CD4-positive, alpha-beta T cell treated with Interleukin-17A for 1 hour (primary cell): Measurements from ENCODE around the gene RNF146.
A peak's percentile ranks its signal among the peaks of the same experiment; 100 is the strongest.
"Not testable (repeated sequence)": the region's sequence is repeated elsewhere in the genome, so short reads cannot be mapped to it uniquely, and the experiment has no call there.

ENCODE experiments used
- DNase-seq: peaks from one replicate; pipeline ENCODE4 v3.0.0-alpha.2; 2020

RNF146 gene

DNA sequence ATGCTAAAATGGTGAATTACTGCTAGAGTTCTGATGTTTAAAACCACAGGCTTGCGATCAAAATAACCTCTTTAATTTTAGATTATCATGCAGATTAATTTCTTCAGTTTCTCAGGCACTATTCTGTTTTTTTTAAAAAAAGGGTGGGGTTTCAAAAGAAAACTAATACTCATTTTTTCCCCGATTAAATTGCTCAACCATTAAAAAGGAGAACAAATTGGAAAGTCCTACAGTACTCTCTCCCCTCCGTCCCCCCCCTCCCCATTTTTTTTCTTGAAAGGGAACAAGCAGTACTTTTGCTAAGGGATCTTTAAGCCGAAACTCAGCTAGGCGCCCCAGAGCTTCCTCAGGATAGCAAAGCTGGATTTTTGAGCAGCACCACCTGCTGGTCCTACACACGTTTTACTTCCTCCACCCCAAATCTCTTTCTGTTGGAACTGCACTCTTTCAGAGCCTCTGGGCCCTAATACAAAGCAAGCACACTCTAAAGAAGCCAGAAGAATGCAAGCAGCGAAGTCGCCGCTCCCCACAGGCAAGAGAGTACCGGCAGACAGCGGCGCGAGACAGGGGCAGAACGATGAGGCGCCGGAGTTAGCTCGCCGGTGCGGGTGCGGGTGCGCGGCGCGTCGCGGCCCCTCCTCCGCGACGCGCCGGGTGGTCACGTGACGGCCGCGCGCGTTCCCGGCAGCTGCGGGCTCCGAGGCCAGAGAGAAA, at the start of gene RNF146:
Gene RNF146 (plus strand): TSS at position 687 of the 714 bp plus-strand sequence. CDS start 13,475 bp downstream, outside the sequence.
- DNase-seq: peak; percentile 76

- DNase-seq: no peak
Measured at GRCh38 chr6:127219869-127220268, 46.8 kb upstream of the RNF146 start.

DNA sequence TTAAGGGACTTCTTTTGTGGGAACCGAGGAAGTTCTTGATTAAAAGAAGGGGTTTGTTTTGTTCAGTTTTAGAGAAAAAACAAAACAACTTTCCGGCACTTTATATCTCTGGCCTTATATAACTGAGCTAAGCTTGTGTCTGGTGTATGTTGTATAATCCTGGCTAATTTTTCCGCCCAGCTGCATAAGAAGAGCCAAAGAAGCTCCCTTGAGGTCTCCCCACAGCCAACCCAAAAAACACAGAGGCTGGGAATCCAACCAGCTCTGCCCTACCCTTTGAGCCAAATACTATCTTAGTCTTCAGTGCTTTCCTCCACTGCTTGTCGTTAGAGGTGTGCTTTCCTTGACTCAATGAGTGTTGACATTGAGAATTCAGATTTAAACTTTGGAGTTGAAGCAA, 45.5 kb upstream of the RNF146 start:
- no peak for DNase-seq

DNA sequence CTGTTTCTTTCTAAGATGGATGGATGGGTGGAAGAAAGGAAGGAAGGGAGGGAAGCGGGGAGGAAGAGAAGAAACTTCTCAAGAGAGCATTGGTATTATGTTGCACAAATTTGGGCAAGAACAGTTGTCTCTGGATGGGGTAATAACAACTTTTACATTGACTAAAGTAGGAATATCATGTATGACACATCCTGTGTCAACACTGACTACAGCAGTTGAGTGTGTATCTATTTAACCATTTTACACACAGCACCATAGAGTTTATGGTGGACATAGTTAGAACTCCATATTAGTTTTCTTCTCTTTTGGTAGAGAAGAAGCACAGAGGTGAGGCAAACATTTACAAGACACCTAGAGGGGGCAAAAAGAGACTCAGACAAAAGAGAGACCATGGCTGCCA, 44.2 kb upstream of the RNF146 start:
- DNase-seq: no peak

DNA sequence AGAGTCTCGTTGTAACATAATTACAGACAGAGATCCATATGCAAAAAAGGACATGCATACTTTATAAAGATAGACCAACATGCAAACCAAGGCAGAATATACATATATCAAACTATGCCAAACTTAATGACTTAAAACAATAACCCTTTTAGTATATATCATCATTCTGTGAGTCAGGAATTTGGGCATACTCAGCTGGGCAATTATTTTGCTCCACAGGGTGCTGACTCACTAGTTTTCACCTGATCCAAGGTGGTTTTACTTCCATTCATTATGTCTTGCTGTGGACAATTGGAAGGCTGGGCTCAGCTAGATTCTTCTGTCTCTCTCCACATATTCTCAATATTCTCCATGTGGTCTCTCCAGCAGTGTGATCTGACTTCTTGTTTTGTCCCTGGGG, 41.2 kb upstream of the RNF146 start:
- DNase-seq: no peak

DNA sequence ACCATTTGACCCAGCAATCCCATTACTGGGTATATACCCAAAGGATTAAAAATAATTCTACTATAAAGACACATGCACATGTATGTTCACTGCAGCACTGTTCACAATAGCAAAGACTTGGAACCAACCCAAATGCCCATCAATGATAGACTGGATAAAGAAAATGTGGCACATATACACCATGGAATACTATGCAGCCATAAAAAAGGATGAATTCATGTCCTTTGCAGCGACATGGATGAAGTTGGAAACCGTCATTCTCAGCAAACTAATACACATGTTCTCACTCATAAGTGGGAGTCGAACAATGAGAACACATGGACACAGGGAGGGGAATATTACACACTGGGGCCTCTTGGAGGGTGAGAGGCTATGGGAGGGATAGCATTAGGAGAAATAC, 32.8 kb upstream of the RNF146 start:
- DNase-seq: not testable (repeated sequence)

- DNase-seq: no peak
Measured at GRCh38 chr6:127243501-127243900, 23.2 kb upstream of the RNF146 start.

DNA sequence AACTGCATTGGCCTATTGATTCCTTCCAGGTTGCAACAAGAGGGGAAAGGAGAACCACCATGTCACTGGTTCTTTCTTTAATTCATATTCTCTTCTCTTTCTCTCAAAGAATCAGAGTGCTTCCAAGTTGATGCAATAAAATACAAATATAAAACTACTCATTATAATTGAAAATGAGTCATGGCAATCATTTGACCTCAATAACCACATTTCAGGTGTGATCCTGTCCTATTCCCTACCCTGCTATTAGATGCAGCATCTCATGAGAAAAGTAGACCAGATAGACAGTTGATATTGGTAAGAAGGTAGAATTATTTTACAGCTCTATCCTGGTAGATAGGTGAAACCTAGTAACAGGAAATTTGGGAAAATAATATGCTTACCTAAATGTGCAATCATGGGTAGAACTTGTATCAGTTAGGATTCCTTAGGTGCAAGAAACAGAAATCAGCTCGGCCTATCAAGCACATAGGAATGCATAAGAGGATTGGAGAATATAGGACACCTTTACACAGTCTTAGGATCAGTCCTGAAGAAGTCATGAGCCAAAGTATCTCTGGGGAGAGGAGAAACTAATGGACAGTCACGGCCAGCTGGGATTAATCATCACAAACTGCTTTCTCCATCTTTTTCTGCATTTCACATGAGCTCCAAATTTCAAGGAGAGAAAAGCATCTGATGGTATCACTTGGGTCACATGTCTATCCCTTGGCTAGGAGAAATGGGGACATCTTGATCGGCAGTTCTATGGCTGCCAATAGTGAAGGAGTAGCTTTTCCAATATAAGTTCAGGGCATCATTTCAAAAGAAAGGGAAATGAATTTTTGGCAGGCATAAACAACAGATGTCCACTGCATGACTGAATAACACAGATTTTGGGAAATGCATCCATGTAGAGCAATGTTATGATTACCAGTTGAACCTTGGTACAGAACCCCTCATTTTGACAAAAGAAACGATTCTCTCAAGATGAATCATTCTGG, 19.3 kb upstream of the RNF146 start:
- DNase-seq: no peak

DNA sequence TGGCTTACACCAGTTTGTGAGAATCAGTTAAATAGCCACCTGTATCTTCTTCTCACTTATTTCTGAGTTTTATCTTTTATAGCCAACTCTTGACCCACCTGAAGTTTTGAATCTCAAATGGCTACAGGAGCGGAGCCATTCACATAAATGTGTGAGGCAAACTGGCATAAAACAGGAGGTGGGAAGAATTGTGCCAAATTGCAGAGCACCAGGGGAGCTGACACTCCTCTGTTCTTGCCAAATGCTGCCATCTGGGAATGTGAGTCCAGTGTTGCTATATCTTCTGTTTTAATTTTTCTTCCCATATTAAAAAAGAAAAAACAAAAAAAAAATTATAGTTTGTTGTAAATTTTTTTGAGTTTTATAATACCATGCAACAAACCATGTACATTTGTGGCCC, 17.0 kb upstream of the RNF146 start:
- DNase-seq: no peak

DNA sequence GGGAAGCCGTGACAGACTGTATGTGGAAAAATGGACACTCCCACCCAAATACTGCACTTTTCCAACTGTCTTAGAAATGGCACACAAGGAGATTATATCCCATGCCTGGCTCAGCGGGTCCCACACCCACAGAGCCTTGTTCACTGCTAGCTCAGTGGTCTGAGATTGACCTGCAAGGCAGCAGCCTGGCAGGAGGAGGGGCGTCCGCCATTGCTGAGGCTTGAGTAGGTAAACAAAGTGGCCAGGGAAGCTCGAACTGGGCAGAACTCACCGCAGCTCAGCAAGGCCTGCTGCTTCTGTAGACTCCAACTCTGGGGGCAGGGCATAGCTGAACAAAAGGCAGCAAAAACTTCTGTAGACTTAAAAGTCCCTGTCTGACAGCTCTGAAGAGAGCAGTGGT, 11.4 kb upstream of the RNF146 start:
- no peak for DNase-seq

DNA sequence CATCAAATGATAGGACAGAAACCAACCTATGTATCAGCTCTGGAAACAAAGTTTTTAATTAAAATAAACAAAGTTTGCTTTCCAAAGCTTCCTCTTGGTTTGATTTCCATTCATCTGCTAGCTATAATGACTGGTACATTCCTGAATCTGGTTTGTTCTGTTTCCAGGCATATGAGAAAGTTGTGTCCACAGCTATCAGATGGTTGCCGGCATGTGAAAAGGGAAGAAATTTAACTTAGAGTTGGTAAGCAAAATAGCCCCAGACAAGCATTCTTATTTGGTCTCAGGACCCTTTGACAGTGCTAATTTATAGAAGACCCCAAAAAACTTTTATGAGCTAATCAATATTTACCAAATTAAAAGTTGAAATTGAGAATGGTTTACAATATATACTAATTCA, 3.8 kb upstream of the RNF146 start:
- DNase-seq: no peak

GRCh38 chr6:127263481-127263880, 3.2 kb upstream of the RNF146 start:
- no peak for DNase-seq

DNA sequence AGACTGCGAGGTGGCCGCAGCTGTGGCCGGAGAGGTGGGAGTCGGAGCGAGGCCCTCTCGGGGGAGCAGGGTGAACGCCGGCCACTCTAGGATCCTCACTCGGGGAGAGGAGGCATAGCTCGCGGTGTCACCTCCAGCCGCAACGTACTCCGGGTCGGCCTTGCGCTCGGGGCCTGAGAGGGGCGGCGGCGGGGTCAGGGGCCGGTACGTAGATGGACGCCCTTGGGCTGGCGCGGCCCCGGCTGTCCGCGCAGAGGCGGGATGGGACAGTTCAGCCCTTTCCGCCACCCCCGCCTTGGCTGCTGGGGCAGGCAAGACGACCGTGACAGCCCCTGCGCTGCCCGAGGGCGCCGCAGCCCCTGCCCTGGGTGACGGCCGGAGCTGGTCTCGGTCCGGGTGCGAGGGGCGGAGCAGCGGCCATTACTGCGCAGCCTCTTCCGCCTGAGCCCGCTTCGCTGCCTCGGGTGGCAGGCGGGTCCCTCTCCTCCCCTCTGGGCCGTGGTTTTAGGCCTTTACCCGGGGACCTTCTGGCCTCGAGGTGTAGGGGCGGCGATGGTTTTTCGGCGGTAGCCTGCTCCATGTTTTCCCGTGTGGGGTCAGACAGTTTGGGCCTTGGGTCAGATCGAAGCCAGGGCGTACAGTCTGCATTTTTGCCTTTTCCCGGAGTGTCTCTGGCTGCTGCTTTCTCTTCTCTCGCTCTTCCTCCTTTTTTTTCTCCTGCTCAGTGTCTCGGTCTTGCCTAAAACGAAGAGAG, 405 bp downstream of the RNF146 start:
- DNase-seq: peak; percentile 57

DNA sequence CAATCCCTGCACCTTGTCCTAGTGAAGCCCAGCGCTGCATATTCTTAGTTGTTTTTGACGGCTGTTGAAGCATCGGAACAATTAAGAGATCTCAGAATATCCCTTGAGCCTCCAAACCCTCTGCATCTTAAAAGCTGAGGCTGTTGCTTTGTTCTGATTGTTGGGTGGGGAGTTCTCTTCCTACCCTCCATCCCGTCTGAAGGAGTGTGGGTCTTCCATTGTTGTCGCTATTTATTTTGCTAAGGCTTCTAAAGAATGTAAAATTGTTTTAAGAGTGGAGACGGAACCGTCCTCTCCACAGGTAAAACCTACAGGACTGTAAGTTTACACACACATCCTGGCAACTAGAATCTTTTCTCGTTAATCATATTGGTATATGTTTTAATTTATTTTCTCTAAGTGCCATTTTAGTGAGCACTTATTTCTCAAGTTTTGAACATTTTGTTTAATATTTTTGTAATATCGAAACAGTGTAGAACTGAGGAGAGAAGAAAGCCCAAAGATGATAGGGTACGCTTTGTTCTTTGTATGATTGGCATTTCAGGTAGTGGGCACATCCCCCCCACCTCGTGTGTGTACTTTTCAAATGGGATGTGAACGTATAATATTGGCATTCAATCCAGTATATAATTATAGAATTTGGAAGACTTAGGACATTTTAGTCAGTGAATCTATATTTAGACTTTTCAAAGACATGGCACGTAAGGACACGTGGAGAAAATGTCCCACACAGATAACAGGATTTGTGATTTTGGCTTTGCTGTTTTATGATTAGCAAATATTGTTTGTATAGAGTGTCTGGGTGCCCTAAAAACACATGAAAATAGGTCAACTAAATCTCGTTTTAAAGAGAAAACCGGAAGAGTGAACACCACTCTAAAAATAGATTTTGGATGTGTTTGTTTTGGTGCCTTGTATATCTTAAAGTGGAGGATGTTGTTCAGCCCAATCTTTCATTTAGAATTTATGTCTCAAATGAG, 1.3 kb downstream of the RNF146 start:
- peak; percentile 20 for DNase-seq

GRCh38 chr6:127272576-127272975, 5.9 kb downstream of the RNF146 start:
- DNase-seq: no peak

- DNase-seq: no peak
Measured at GRCh38 chr6:127273499-127273898, 6.8 kb downstream of the RNF146 start.

- DNase-seq: no peak
Measured at GRCh38 chr6:127276331-127276730, 9.7 kb downstream of the RNF146 start.

GRCh38 chr6:127277878-127278843, 11.5 kb downstream of the RNF146 start:
- DNase-seq: no peak

GRCh38 chr6:127279815-127280214, 13.2 kb downstream of the RNF146 start:
- no peak for DNase-seq

DNA sequence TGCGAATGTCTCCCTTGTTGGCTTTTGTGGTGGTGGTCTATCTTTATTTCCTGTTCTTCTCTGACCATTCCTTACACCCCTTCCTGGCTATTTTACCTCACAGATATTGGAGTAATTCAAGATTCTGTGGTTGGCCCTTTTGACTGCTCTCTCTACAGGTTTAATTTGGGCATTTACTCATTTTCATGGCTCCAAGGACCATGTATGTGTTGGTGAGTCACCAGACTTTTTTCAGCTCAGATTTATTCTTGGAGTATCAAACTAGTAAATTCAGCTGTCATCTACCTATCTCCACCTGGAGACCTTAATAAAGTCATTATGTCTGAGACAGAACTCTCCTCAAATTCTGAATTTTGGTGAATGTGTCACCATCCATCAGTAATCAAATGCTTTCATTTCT, 15.5 kb downstream of the RNF146 start:
- no peak for DNase-seq

- DNase-seq: no peak
Measured at GRCh38 chr6:127288705-127289104, 22.0 kb downstream of the RNF146 start.
